Ovary (tissue), 9 donors: ENCODE measurements around the gene E2F4. TPM values are rescaled to one million over a fixed set of nuclear protein-coding genes. Genes with fewer than 3 reads are reported as not detected.

Experiments used
- DNase-seq, 5 donors: peaks; one replicate each; pipeline ENCODE4 v3.0.0-alpha.2; 2019 to 2020
- H3K27ac ChIP-seq, 2 donors: fragments of 200-600 bp; one replicate each; pipeline versions ENCODE4 v1.5.1 to v1.8.0; 2019 to 2022
- H3K27me3 ChIP-seq: fragments of 200-600 bp; one replicate; pipeline ENCODE4 v1.8.0; 2022
- H3K36me3 ChIP-seq: fragments of 200-600 bp; sonication (generic); one replicate; pipeline ENCODE4 v1.5.1; 2019
- H3K4me1 ChIP-seq: one replicate; pipeline ENCODE4 v1.8.1; 2013; ENCODE audit warnings: mild to moderate bottlenecking, moderate library complexity; ENCODE audit not compliant: insufficient read depth
- H3K4me3 ChIP-seq: fragments of 200-600 bp; sonication (generic); one replicate; pipeline ENCODE4 v1.5.1; 2017
- H3K9me3 ChIP-seq, 2 donors: fragments of 200-600 bp in 1 of 2; sonication (generic) in 1 of 2; one replicate each; pipeline versions ENCODE4 v1.5.1 to v1.8.1; 2013 to 2019; ENCODE audit warnings: mild to moderate bottlenecking in 1 of 2, moderate library complexity in 1 of 2
- CTCF ChIP-seq, 3 donors: fragments of 450-650 bp in 2 of 3; fragments of 200-600 bp in 1 of 3; IDR thresholded peaks; one replicate each; pipeline versions ENCODE4 v1.5.1 to v1.8.0; 2016 to 2022; ENCODE audit warnings: antibody characterized with exemption in 3 of 3, mild to moderate bottlenecking in 1 of 3
- EP300 ChIP-seq: sonication (generic); formaldehyde crosslinking; IDR thresholded peaks from one replicate; pipeline ENCODE4 v1.6.1; 2017; ENCODE audit warnings: antibody characterized with exemption
- POLR2A ChIP-seq: fragments of 450-650 bp; IDR thresholded peaks from one replicate; pipeline ENCODE4 v1.6.1; 2017; ENCODE audit warnings: antibody characterized with exemption, mild to moderate bottlenecking, moderate library complexity
- WGBS, 3 donors: extraction: QIAGEN DNeasy Blood & Tissue Kit in 1 of 3; methylation state at CpG; one replicate each; pipeline versions ENCODE4 v1.1.5 to v1.1.7; 2013 to 2017; 5-methylcytosine and 5-hydroxymethylcytosine counted together
- intact Hi-C, 4 donors: fragments of 100-400 bp; cut with DNase I; formaldehyde crosslinking; loops; one replicate each; pipeline versions ENCODE4 v1.11.0 to v1.15.1; 2022 to 2023
- polyA plus RNA-seq, 2 donors: library from polyadenylated mRNA; stranded (reverse); fragments of 200-250 nt in 1 of 2; fragments of 350-450 nt in 1 of 2; fragmentation: Illumina TruSeq in 1 of 2; extraction: RNeasy Lipid Tissue Mini Kit (QIAGEN cat#74804) in 1 of 2; gene quantifications; one replicate each; pipeline ENCODE4 v1.2.3, GENCODE V29; 2013 to 2014
- total RNA-seq, 7 donors: library from RNA; depleted of rRNA in 2 of 7; stranded (reverse); fragments of >200 nt in 2 of 7; fragmentation: NEBNext Ultra II Directional in 3 of 7; extraction: Animal tissue kit (Norgen Biotek cat#: 25700) in 3 of 7; gene quantifications; one replicate each; pipeline versions ENCODE4 v1.1.0 to v1.2.4, GENCODE V29; 2016 to 2023
- donor health status: DM: no; HTN: no; CAD: no; lungs with moderate emphysema.
- donor health status: DM: no; HTN: no; CAD: no.
- donor health status: Bipolar disorder and iron deficiency.
- donor health status: DM: yes; HTN: yes; CAD: no.
- donor health status: DM: no; HTN: no; CAD: no.
- donor health status: DM: yes; HTN: yes; CAD: no.

The E2F4 gene
- total and polyA plus RNA-seq, 9 donors = 17.6 to 75.7 (median 49.7) TPM

GRCh38 chr16:67173323-67173722, 18.6 kb upstream of the E2F4 start:
- Histone ChIP-seq H3K27ac (no peak overlapping the region), H3K27me3 (no peaks in the 10 kb centered on the region), H3K4me1 (peaks cover 12% of the 10 kb centered on the region), H3K4me3 (no peak overlapping the region), H3K9me3 (no peaks in the 10 kb centered on the region), H3K36me3 (no peaks in the 10 kb centered on the region)
- TF ChIP-seq EP300 (no peak), POLR2A (no peak), CTCF (IDR thresholded peaks at IDR 0.05) (no peak)
- DNase-seq = no peak
- WGBS, 3 donors = 87 to 95% (median 89%) methylated on average over 1 of the region's 1 CpG
- intact Hi-C loops = no loop called here

GRCh38 chr16:67173808-67174705, 17.9 kb upstream of the E2F4 start:
- H3K27me3 ChIP-seq = no peaks in the 10 kb centered on the region
- H3K27ac ChIP-seq = peak overlapping the region; percentile 53 to 70
- intact Hi-C loops = no loop called here
- no peaks in the 10 kb centered on the region for H3K9me3 ChIP-seq
- DNase-seq = peak; percentile 73 to 87 (median 76)
- H3K4me3 ChIP-seq = peak overlapping the region; percentile 37
- H3K4me1 ChIP-seq = peaks cover 12% of the 10 kb centered on the region
- WGBS, 3 donors = 2 to 3% (median 2%) methylated on average over 70 to 71 of the region's 71 CpGs
- peak in 1 of 3 donors; percentile 11 for TF ChIP-seq CTCF (IDR thresholded peaks at IDR 0.05)
- no peak for TF ChIP-seq EP300
- TF ChIP-seq POLR2A = no peak
- H3K36me3 ChIP-seq = no peaks in the 10 kb centered on the region

GRCh38 chr16:67174706-67175231, 17.2 kb upstream of the E2F4 start:
- Histone ChIP-seq H3K36me3 (no peaks in the 10 kb centered on the region), H3K27ac (peak overlapping the region; percentile 53 to 70), H3K4me1 (peaks cover 6% of the 10 kb centered on the region), H3K4me3 (no peak overlapping the region), H3K27me3 (no peaks in the 10 kb centered on the region), H3K9me3 (no peaks in the 10 kb centered on the region)
- WGBS, 3 donors = 61 to 67% (median 63%) methylated on average over 31 of the region's 31 CpGs
- peak; percentile 32 to 56 (median 50) for DNase-seq
- TF ChIP-seq CTCF (IDR thresholded peaks at IDR 0.05) (no peak), POLR2A (no peak), EP300 (no peak)
- intact Hi-C loops = no loop called here

GRCh38 chr16:67176662-67177061, 15.3 kb upstream of the E2F4 start:
- Histone ChIP-seq H3K36me3 (no peaks in the 10 kb centered on the region), H3K9me3 (no peaks in the 10 kb centered on the region), H3K27me3 (no peaks in the 10 kb centered on the region), H3K27ac (no peak overlapping the region), H3K4me1 (peaks cover 4% of the 10 kb centered on the region), H3K4me3 (no peak overlapping the region)
- intact Hi-C loops = no loop called here
- peak in 3 of 5 donors; percentile 36 to 50 (median 40) for DNase-seq
- TF ChIP-seq POLR2A = no peak
- no peak for TF ChIP-seq EP300
- TF ChIP-seq CTCF (IDR thresholded peaks at IDR 0.05) = no peak
- WGBS, 3 donors = 79 to 90% (median 79%) methylated on average over 7 to 12 of the region's 12 CpGs
